Measurements from ENCODE around the gene ZNF454. TPM values are rescaled to one million over a fixed set of nuclear protein-coding genes. Genes with fewer than 3 reads are reported as not detected.
A peak's percentile ranks its signal among the peaks of the same experiment; 100 is the strongest.

The ZNF454 gene
- total and polyA plus RNA-seq, 8 donors = 0.45 to 46.7 (median 0.87) TPM; not detected in 1

DNA sequence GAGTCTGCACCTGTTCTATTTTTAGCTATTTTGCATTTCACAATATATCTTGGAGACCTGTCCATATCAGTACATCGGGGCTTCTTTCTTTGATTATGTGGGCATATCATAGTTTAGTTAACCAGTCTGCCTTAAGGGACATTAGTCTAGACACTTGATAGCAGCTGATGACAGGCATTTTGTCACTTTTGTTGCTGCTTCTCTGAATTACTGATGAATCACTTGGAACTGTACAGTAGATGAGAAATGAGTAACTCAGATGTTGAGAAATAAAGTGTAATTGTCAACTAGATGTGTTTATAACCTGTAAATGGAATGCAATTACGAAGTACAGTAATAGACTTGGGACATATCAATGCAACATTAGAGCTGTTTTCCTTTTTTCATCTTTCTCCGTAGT, 38.1 kb upstream of the ZNF454 start:
- intact Hi-C loops (cut with DNase I; ENCODE audit: low total_unique reads) = no loop called here
- H3K4me3 ChIP-seq = no peak overlapping the region
- TF ChIP-seq, protein P1, sequence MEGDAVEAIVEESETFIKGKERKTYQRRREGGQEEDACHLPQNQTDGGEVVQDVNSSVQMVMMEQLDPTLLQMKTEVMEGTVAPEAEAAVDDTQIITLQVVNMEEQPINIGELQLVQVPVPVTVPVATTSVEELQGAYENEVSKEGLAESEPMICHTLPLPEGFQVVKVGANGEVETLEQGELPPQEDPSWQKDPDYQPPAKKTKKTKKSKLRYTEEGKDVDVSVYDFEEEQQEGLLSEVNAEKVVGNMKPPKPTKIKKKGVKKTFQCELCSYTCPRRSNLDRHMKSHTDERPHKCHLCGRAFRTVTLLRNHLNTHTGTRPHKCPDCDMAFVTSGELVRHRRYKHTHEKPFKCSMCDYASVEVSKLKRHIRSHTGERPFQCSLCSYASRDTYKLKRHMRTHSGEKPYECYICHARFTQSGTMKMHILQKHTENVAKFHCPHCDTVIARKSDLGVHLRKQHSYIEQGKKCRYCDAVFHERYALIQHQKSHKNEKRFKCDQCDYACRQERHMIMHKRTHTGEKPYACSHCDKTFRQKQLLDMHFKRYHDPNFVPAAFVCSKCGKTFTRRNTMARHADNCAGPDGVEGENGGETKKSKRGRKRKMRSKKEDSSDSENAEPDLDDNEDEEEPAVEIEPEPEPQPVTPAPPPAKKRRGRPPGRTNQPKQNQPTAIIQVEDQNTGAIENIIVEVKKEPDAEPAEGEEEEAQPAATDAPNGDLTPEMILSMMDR (IDR thresholded peaks at IDR 0.05) = no peak
- no peak for TF ChIP-seq POLR2A (IDR thresholded peaks at IDR 0.05)
- TF ChIP-seq EP300 (IDR thresholded peaks at IDR 0.05) = no peak
- no peak for TF ChIP-seq POLR2AphosphoS5 (IDR thresholded peaks at IDR 0.05)
- peaks cover 5 to 49% (median 11%) of the 10 kb centered on the region in 4 donors for H3K36me3 ChIP-seq
- peaks cover 8 to 70% (median 38%) of the 10 kb centered on the region in 4 donors for H3K9me3 ChIP-seq
- no peaks in the 10 kb centered on the region for H3K27me3 ChIP-seq
- DNase-seq = no peak
- H3K27ac ChIP-seq = no peak overlapping the region
- 63 to 92% (median 88%) methylated on average over 3 of the region's 3 CpGs for WGBS, 5 donors
- H3K4me1 ChIP-seq = no peaks in the 10 kb centered on the region

GRCh38 chr5:178931846-178932760, 8.9 kb upstream of the ZNF454 start:
- Histone ChIP-seq H3K27me3 (no peaks in the 10 kb centered on the region), H3K27ac (no peak overlapping the region), H3K4me3 (no peak overlapping the region), H3K4me1 (no peaks in the 10 kb centered on the region), H3K36me3 (peaks cover 19 to 85% (median 35%) of the 10 kb centered on the region in 4 donors), H3K9me3 (peaks cover 88 to 100% (median 100%) of the 10 kb centered on the region in 4 donors)
- DNase-seq = no peak
- no peak for TF ChIP-seq POLR2AphosphoS5 (IDR thresholded peaks at IDR 0.05)
- no peak for TF ChIP-seq POLR2A (IDR thresholded peaks at IDR 0.05)
- no peak for TF ChIP-seq EP300 (IDR thresholded peaks at IDR 0.05)
- TF ChIP-seq, protein P1 (IDR thresholded peaks at IDR 0.05) = no peak
- whole genome bisulfite sequencing, 5 donors = 85 to 97% (median 95%) methylated on average over 11 of the region's 11 CpGs
- intact Hi-C loops (cut with DNase I; ENCODE audit: low total_unique reads) = no loop called here

- Histone ChIP-seq H3K27me3 (peaks cover 0 to 19% (median 10%) of the 10 kb centered on the region in 3 donors), H3K27ac (peak overlapping the region in 4 of 5 donors; percentile 54 to 82 (median 78)), H3K4me1 (peaks cover 0 to 25% (median 14%) of the 10 kb centered on the region in 4 donors), H3K36me3 (peaks cover 0 to 51% (median 13%) of the 10 kb centered on the region in 4 donors), H3K9me3 (peaks cover 35 to 97% (median 84%) of the 10 kb centered on the region in 4 donors), H3K4me3 (peak overlapping the region; percentile 55 to 69 (median 60))
- 2 to 10% (median 6%) methylated on average over 22 to 23 of the region's 23 CpGs for WGBS, 5 donors
- intact Hi-C loops (cut with DNase I; ENCODE audit: low total_unique reads) = no loop called here
- no peak for TF ChIP-seq EP300 (IDR thresholded peaks at IDR 0.05)
- DNase-seq = peak in 1 of 2 donors; percentile 61
These were observed 363 bp downstream of the ZNF454 start for GRCh38 chr5:178941361-178941760.

GRCh38 chr5:178965465-178966055, 24.6 kb downstream of the ZNF454 start:
- Histone ChIP-seq H3K4me3 (no peak overlapping the region), H3K4me1 (no peaks in the 10 kb centered on the region), H3K27ac (no peak overlapping the region), H3K9me3 (peaks cover 59 to 100% (median 85%) of the 10 kb centered on the region in 4 donors), H3K36me3 (peaks cover 22 to 66% (median 43%) of the 10 kb centered on the region in 4 donors), H3K27me3 (no peaks in the 10 kb centered on the region)
- no peak for TF ChIP-seq POLR2AphosphoS5 (IDR thresholded peaks at IDR 0.05)
- intact Hi-C loops (cut with DNase I; ENCODE audit: low total_unique reads) = no loop called here
- 96 to 98% (median 97%) methylated on average over 5 of the region's 5 CpGs for WGBS, 5 donors
- no peak for DNase-seq

DNA sequence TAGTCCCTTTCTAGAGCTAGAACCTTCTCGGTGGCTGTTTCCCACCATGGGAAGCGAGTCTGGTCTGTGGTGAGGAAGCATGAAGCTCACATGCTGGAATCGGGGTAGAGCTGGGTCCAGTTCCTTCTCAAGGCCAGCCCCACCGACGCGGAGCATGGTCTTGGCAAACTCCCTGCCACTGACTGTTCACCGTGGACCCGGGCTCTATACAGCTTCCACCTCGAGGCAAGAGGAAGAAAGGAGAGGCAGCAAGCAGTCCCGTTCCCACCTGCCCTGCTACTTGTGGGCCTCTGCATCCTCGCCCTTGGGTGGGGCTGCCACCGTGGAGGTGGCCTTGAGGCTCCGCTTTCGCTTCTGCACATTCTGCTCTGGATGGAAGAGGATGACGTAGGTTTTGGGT, 40.4 kb downstream of the ZNF454 start:
- TF ChIP-seq POLR2AphosphoS5 (IDR thresholded peaks at IDR 0.05) (no peak), POLR2A (IDR thresholded peaks at IDR 0.05) (no peak)
- peaks cover 51 to 97% (median 92%) of the 10 kb centered on the region in 4 donors for H3K9me3 ChIP-seq
- DNase-seq = no peak
- H3K4me3 ChIP-seq = no peak overlapping the region
- no peaks in the 10 kb centered on the region for H3K4me1 ChIP-seq
- WGBS, 5 donors = 93 to 96% (median 94%) methylated on average over 15 of the region's 15 CpGs
- H3K36me3 ChIP-seq = peaks cover 0 to 30% (median 6%) of the 10 kb centered on the region in 4 donors
- intact Hi-C loops (cut with DNase I; ENCODE audit: low total_unique reads) = no loop called here
- no peaks in the 10 kb centered on the region for H3K27me3 ChIP-seq
- no peak overlapping the region for H3K27ac ChIP-seq

Measured in stomach (tissue), 9 donors.